GM18517 (cell line): ENCODE results near the gene TECTA.
"Not testable (repeated sequence)": the region's sequence is repeated elsewhere in the genome, so short reads cannot be mapped to it uniquely, and the experiment has no call there.

Experiments used
- ATAC-seq: cut with Tn5 transposase; IDR thresholded peaks from one replicate; pipeline ENCODE4 v1.9.1; 2021; ENCODE audit warnings: mild to moderate bottlenecking, moderate library complexity; ENCODE audit not compliant: unreplicated experiment

Gene TECTA

GRCh38 chr11:121159741-121160140, 58.7 kb downstream of the TECTA start:
- ATAC-seq: no peak

GRCh38 chr11:121161349-121161917, 60.4 kb downstream of the TECTA start:
- ATAC-seq: no peak

- no peak for ATAC-seq
These were observed 62.7 kb downstream of the TECTA start for GRCh38 chr11:121163658-121164308.

GRCh38 chr11:121177629-121178028, 76.6 kb downstream of the TECTA start:
- ATAC-seq: not testable (repeated sequence)

GRCh38 chr11:121179306-121179705, 78.3 kb downstream of the TECTA start:
- no peak for ATAC-seq

- no peak for ATAC-seq
These were observed 79.1 kb downstream of the TECTA start for GRCh38 chr11:121180183-121180582.

- no peak for ATAC-seq
These were observed 87.7 kb downstream of the TECTA start for GRCh38 chr11:121188776-121189175.

- no peak for ATAC-seq
These were observed 90.8 kb downstream of the TECTA start for GRCh38 chr11:121191818-121192217.

- no peak for ATAC-seq
These were observed 93.9 kb downstream of the TECTA start for GRCh38 chr11:121194731-121195596.

GRCh38 chr11:121198491-121198890, 97.4 kb downstream of the TECTA start:
- no peak for ATAC-seq

GRCh38 chr11:121199516-121199915, 98.5 kb downstream of the TECTA start:
- ATAC-seq: no peak

- ATAC-seq: no peak
These were observed 105.8 kb downstream of the TECTA start for GRCh38 chr11:121206810-121207209.

- no peak for ATAC-seq
These were observed 106.6 kb downstream of the TECTA start for GRCh38 chr11:121207485-121208115.

GRCh38 chr11:121210445-121211080, 109.5 kb downstream of the TECTA start:
- ATAC-seq: no peak

GRCh38 chr11:121211626-121212025, 110.6 kb downstream of the TECTA start:
- ATAC-seq: no peak

- ATAC-seq: no peak
These were observed 111.7 kb downstream of the TECTA start for GRCh38 chr11:121212536-121213361.

GRCh38 chr11:121213362-121213893, 112.4 kb downstream of the TECTA start:
- ATAC-seq: no peak

GRCh38 chr11:121214861-121215260, 113.8 kb downstream of the TECTA start:
- no peak for ATAC-seq

GRCh38 chr11:121221496-121222200, 120.6 kb downstream of the TECTA start:
- no peak for ATAC-seq
